ENCODE results near the gene GNE.

GNE gene

DNA sequence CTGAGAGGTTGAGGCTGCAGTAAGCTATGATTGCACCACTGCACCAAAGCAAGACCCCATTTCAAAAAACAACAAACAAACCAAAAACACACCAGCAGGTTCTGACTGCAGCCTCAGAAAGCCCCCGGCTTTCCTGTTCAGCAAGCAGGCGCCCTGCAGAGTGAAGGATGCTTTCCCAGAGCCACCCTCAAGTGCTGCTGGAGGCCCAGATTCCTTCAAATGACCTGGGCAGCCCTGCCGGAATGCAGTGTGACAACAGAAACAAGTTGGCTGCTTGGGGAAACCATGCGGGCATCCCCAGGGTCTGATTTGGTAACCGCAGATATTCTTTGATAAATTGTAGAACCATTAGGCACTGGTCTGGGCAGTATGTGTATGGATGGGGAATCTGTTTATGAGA lies 35.7 kb upstream of the GNE start:
- no peaks in the 10 kb centered on the region for H3F3A ChIP-seq (ENCODE audit: insufficient read depth, low read length)
- no peaks in the 10 kb centered on the region for H3K79me2 ChIP-seq (ENCODE audit: insufficient read depth, low read length)
- no peak overlapping the region for H2AFZ ChIP-seq (ENCODE audit: low read length)
- TF ChIP-seq, protein P1, sequence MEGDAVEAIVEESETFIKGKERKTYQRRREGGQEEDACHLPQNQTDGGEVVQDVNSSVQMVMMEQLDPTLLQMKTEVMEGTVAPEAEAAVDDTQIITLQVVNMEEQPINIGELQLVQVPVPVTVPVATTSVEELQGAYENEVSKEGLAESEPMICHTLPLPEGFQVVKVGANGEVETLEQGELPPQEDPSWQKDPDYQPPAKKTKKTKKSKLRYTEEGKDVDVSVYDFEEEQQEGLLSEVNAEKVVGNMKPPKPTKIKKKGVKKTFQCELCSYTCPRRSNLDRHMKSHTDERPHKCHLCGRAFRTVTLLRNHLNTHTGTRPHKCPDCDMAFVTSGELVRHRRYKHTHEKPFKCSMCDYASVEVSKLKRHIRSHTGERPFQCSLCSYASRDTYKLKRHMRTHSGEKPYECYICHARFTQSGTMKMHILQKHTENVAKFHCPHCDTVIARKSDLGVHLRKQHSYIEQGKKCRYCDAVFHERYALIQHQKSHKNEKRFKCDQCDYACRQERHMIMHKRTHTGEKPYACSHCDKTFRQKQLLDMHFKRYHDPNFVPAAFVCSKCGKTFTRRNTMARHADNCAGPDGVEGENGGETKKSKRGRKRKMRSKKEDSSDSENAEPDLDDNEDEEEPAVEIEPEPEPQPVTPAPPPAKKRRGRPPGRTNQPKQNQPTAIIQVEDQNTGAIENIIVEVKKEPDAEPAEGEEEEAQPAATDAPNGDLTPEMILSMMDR (IDR thresholded peaks at IDR 0.05; ENCODE audit: low read length): no peak
- no peak for TF ChIP-seq EZH2 (IDR thresholded peaks at IDR 0.05; ENCODE audit: borderline replicate concordance, low read length)
- no peaks in the 10 kb centered on the region for H4K20me1 ChIP-seq (ENCODE audit: insufficient read depth, low read length)
- H3K36me3 ChIP-seq (ENCODE audit: insufficient read depth, low read length): no peaks in the 10 kb centered on the region
- no peak overlapping the region for H3K4me2 ChIP-seq (ENCODE audit: low read length)
- H3K4me1 ChIP-seq (ENCODE audit: insufficient read depth, low read length, severe bottlenecking): no peaks in the 10 kb centered on the region
- H3K9ac ChIP-seq (ENCODE audit: low read length): no peak overlapping the region
- no peaks in the 10 kb centered on the region for H3K9me2 ChIP-seq (ENCODE audit: low read depth, low read length)
- H3K4me3 ChIP-seq (ENCODE audit: low read depth, low read length, poor library complexity, severe bottlenecking): no peak overlapping the region
- H3K9me3 ChIP-seq (ENCODE audit: low read length): no peaks in the 10 kb centered on the region
- no peaks in the 10 kb centered on the region; the same call in 1 of the 2 replicates for H3K27me3 ChIP-seq (ENCODE audit: insufficient read depth, low read length)
- no peak overlapping the region for H3K27ac ChIP-seq (ENCODE audit: low read depth, low read length, poor library complexity, severe bottlenecking)

DNA sequence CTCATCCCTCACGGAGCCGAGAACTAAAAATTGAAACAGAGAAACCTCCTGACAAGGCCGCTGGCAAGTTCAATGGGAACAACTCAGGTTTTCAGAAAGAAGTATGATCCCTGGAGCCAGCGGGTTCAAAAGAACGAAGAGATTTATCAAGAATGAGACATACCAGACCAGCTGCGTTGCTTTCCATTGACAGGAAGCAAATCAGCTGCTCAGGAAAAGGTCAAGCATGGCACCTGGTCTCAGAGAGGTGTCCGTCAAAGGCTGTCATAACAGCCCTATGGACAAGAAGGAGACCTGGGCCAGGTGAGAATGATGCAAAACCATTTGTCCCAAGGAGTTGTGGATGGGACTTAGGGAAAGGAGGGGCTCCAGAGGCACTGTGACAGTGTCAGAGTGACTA lies 34.9 kb upstream of the GNE start:
- Histone ChIP-seq H3K4me1 (ENCODE audit: insufficient read depth, low read length, severe bottlenecking) (no peaks in the 10 kb centered on the region), H3K27me3 (ENCODE audit: insufficient read depth, low read length) (no peaks in the 10 kb centered on the region; the same call in 1 of the 2 replicates), H3K9me3 (ENCODE audit: low read length) (no peaks in the 10 kb centered on the region), H3F3A (ENCODE audit: insufficient read depth, low read length) (no peaks in the 10 kb centered on the region), H3K9me2 (ENCODE audit: low read depth, low read length) (no peaks in the 10 kb centered on the region), H3K4me2 (ENCODE audit: low read length) (no peak overlapping the region), H3K27ac (ENCODE audit: low read depth, low read length, poor library complexity, severe bottlenecking) (no peak overlapping the region), H2AFZ (ENCODE audit: low read length) (no peak overlapping the region), H4K20me1 (ENCODE audit: insufficient read depth, low read length) (no peaks in the 10 kb centered on the region), H3K36me3 (ENCODE audit: insufficient read depth, low read length) (no peaks in the 10 kb centered on the region), H3K79me2 (ENCODE audit: insufficient read depth, low read length) (no peaks in the 10 kb centered on the region), H3K4me3 (ENCODE audit: low read depth, low read length, poor library complexity, severe bottlenecking) (no peak overlapping the region), H3K9ac (ENCODE audit: low read length) (no peak overlapping the region)
- TF ChIP-seq, protein P1 (IDR thresholded peaks at IDR 0.05; ENCODE audit: low read length): no peak
- no peak for TF ChIP-seq EZH2 (IDR thresholded peaks at IDR 0.05; ENCODE audit: borderline replicate concordance, low read length)

DNA sequence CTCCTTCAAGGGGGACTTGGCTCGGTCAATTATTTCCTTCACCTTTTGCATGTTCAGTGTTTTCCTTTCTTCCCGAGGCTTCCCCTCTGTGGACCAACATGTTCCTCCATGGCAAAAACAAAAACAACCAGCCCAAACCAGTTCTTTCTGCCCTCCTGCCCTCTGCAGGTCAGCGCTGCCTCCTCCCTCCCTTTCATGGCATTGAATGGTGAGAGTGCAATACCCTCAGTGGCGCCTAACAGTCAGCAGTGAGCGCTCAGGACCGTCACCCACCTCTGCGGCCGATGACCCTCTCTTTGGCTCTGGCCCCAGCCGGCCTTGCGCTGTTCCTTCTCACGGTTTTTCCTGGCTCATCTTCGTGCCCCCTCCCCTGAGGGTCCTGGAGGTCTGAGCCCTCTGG lies 34.4 kb upstream of the GNE start:
- Histone ChIP-seq H2AFZ (ENCODE audit: low read length) (no peak overlapping the region), H3K9me2 (ENCODE audit: low read depth, low read length) (no peaks in the 10 kb centered on the region)

More for the DNA sequence above, 34.4 kb upstream of the GNE start:
- no peaks in the 10 kb centered on the region for H3F3A ChIP-seq (ENCODE audit: insufficient read depth, low read length)
- no peak overlapping the region for H3K27ac ChIP-seq (ENCODE audit: low read depth, low read length, poor library complexity, severe bottlenecking)
- no peak overlapping the region for H3K4me3 ChIP-seq (ENCODE audit: low read depth, low read length, poor library complexity, severe bottlenecking)
- no peaks in the 10 kb centered on the region for H3K79me2 ChIP-seq (ENCODE audit: insufficient read depth, low read length)
- H3K36me3 ChIP-seq (ENCODE audit: insufficient read depth, low read length): no peaks in the 10 kb centered on the region
- no peak overlapping the region for H3K9ac ChIP-seq (ENCODE audit: low read length)
- H3K4me2 ChIP-seq (ENCODE audit: low read length): no peak overlapping the region
- H4K20me1 ChIP-seq (ENCODE audit: insufficient read depth, low read length): no peaks in the 10 kb centered on the region
- TF ChIP-seq EZH2 (IDR thresholded peaks at IDR 0.05; ENCODE audit: borderline replicate concordance, low read length): no peak
- TF ChIP-seq, protein P1 (IDR thresholded peaks at IDR 0.05; ENCODE audit: low read length): no peak
- no peaks in the 10 kb centered on the region for H3K9me3 ChIP-seq (ENCODE audit: low read length)
- no peaks in the 10 kb centered on the region; the same call in 1 of the 2 replicates for H3K27me3 ChIP-seq (ENCODE audit: insufficient read depth, low read length)
- no peaks in the 10 kb centered on the region for H3K4me1 ChIP-seq (ENCODE audit: insufficient read depth, low read length, severe bottlenecking)

All from OCI-LY1 (cell line).